SK-N-SH (cell line): ENCODE results near the gene ADRA2A.

ENCODE experiments used
- CHD2 ChIP-seq: fragments of 150-350 bp; IDR thresholded peaks from 2 replicates; pipeline ENCODE4 v1.6.1; 2018; ENCODE audit warnings: low read length; ENCODE audit not compliant: partially characterized antibody
- EP300 ChIP-seq, 2 experiments: IDR thresholded peaks; 2 replicates each; pipeline versions ENCODE4 v1.4.0 to v1.6.1; 2012; ENCODE audit warnings: borderline replicate concordance in 1 of 2, low read depth in 1 of 2, low read length in 1 of 2
- FOSL2 ChIP-seq: IDR thresholded peaks from 2 replicates; pipeline ENCODE4 v1.4.0; 2012; ENCODE audit warnings: low read depth, mild to moderate bottlenecking, moderate library complexity, borderline replicate concordance
- FOXJ3 ChIP-seq: sonication (generic); formaldehyde crosslinking; IDR thresholded peaks from 2 replicates; pipeline ENCODE4 v1.5.1; 2020; ENCODE audit warnings: mild to moderate bottlenecking, missing genetic modification reagents
- POLR2AphosphoS5 ChIP-seq: IDR thresholded peaks from 2 replicates; pipeline ENCODE4 v1.6.1; 2012; ENCODE audit warnings: low read depth, low read length
- RXRA ChIP-seq: IDR thresholded peaks from 2 replicates; pipeline ENCODE4 v1.4.0; 2012; ENCODE audit warnings: low read depth, mild to moderate bottlenecking, borderline replicate concordance
- SMC3 ChIP-seq: IDR thresholded peaks from 2 replicates; pipeline ENCODE4 v1.6.1; 2012; ENCODE audit warnings: low read depth, low read length, improper control_type of control experiment
- YY1 ChIP-seq: IDR thresholded peaks from 2 replicates; pipeline ENCODE4 v1.4.0; 2012; ENCODE audit warnings: low read depth, mild to moderate bottlenecking
- TF ChIP-seq, protein P1 (sequence below): fragments of 200-600 bp; sonication (generic); IDR thresholded peaks from 2 replicates; pipeline ENCODE4 v1.6.1; 2017; ENCODE audit warnings: antibody characterized with exemption, mild to moderate bottlenecking, moderate library complexity
- TF ChIP-seq, protein P2 (sequence below): IDR thresholded peaks from 2 replicates; pipeline ENCODE4 v1.4.0; 2012; ENCODE audit warnings: low read depth, borderline replicate concordance
- TF ChIP-seq, protein P3 (sequence below): fragments of 150-350 bp; IDR thresholded peaks from 2 replicates; pipeline ENCODE4 v1.6.1; 2017; ENCODE audit warnings: antibody characterized with exemption, low read length, low read depth, borderline replicate concordance
- TF ChIP-seq, protein P4 (sequence below): IDR thresholded peaks from 2 replicates; pipeline ENCODE4 v1.4.0; 2012; ENCODE audit warnings: low read depth
- TF ChIP-seq, protein P5 (sequence below): IDR thresholded peaks from 2 replicates; pipeline ENCODE4 v1.4.0; 2012; ENCODE audit warnings: low read depth, borderline replicate concordance
- TF ChIP-seq, protein P6 (sequence below): IDR thresholded peaks from 2 replicates; pipeline ENCODE4; 2012

DNA sequence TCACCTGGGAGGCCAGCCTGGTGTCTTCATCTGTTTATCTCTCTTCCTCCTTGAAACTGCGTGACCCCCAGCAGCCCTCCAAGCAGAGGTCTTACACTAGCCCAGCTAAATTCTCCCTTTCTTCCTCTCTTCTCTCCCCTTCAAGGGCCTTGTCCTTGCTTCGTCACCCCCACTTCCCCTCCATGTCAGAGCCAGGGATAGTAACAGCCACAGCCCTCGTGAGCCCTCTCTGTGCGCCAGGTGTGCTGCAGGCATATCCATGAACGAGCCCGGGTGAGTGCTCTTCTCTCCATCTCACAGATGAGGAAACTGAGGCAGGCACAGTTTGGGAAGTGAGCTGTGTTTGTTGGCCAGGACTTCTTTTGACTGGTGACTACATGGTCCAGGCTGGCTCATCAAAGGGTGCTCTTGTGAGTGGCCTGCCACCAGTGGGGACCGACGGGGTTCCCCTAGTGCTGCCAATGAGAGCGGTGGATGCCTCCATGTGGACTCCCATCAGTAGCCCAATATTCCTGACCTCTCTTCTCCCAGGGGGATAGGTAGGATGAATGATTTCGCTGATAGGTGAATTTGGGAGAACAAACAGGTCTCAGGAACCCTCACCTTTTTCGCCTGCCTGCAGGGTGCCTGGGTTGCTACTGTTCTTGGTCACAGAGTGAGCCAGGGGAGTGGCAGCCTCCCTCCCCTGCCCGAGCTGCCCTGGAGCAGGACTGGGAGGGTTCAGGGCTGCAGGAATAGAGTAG is 38.1 kb downstream of the ADRA2A start:
- TF ChIP-seq, protein P1, sequence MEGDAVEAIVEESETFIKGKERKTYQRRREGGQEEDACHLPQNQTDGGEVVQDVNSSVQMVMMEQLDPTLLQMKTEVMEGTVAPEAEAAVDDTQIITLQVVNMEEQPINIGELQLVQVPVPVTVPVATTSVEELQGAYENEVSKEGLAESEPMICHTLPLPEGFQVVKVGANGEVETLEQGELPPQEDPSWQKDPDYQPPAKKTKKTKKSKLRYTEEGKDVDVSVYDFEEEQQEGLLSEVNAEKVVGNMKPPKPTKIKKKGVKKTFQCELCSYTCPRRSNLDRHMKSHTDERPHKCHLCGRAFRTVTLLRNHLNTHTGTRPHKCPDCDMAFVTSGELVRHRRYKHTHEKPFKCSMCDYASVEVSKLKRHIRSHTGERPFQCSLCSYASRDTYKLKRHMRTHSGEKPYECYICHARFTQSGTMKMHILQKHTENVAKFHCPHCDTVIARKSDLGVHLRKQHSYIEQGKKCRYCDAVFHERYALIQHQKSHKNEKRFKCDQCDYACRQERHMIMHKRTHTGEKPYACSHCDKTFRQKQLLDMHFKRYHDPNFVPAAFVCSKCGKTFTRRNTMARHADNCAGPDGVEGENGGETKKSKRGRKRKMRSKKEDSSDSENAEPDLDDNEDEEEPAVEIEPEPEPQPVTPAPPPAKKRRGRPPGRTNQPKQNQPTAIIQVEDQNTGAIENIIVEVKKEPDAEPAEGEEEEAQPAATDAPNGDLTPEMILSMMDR: no peak
- TF ChIP-seq, protein P2, sequence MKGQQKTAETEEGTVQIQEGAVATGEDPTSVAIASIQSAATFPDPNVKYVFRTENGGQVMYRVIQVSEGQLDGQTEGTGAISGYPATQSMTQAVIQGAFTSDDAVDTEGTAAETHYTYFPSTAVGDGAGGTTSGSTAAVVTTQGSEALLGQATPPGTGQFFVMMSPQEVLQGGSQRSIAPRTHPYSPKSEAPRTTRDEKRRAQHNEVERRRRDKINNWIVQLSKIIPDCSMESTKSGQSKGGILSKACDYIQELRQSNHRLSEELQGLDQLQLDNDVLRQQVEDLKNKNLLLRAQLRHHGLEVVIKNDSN: no peak
- TF ChIP-seq POLR2AphosphoS5 (no peak), YY1 (no peak), EP300 (IDR thresholded peaks at IDR 0.05; ENCODE audit: borderline replicate concordance in 1 of 2, low read depth in 1 of 2, low read length in 1 of 2) (no peak), SMC3 (no peak), FOSL2 (no peak), CHD2 (no peak), FOXJ3 (CRISPR knock-in tag) (no peak), RXRA (no peak)
- TF ChIP-seq, protein P3, sequence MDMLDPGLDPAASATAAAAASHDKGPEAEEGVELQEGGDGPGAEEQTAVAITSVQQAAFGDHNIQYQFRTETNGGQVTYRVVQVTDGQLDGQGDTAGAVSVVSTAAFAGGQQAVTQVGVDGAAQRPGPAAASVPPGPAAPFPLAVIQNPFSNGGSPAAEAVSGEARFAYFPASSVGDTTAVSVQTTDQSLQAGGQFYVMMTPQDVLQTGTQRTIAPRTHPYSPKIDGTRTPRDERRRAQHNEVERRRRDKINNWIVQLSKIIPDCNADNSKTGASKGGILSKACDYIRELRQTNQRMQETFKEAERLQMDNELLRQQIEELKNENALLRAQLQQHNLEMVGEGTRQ: no peak
- TF ChIP-seq, protein P4, sequence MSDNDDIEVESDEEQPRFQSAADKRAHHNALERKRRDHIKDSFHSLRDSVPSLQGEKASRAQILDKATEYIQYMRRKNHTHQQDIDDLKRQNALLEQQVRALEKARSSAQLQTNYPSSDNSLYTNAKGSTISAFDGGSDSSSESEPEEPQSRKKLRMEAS: no peak
- TF ChIP-seq, protein P5, sequence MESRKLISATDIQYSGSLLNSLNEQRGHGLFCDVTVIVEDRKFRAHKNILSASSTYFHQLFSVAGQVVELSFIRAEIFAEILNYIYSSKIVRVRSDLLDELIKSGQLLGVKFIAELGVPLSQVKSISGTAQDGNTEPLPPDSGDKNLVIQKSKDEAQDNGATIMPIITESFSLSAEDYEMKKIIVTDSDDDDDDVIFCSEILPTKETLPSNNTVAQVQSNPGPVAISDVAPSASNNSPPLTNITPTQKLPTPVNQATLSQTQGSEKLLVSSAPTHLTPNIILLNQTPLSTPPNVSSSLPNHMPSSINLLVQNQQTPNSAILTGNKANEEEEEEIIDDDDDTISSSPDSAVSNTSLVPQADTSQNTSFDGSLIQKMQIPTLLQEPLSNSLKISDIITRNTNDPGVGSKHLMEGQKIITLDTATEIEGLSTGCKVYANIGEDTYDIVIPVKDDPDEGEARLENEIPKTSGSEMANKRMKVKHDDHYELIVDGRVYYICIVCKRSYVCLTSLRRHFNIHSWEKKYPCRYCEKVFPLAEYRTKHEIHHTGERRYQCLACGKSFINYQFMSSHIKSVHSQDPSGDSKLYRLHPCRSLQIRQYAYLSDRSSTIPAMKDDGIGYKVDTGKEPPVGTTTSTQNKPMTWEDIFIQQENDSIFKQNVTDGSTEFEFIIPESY: no peak
- TF ChIP-seq, protein P6, sequence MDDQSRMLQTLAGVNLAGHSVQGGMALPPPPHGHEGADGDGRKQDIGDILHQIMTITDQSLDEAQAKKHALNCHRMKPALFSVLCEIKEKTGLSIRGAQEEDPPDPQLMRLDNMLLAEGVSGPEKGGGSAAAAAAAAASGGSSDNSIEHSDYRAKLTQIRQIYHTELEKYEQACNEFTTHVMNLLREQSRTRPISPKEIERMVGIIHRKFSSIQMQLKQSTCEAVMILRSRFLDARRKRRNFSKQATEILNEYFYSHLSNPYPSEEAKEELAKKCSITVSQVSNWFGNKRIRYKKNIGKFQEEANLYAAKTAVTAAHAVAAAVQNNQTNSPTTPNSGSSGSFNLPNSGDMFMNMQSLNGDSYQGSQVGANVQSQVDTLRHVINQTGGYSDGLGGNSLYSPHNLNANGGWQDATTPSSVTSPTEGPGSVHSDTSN: no peak
